Heart left ventricle (tissue), 16 donors: ENCODE results near the gene SGO2. TPM values are rescaled to one million over a fixed set of nuclear protein-coding genes. Genes with fewer than 3 reads are reported as not detected.
"Not testable (repeated sequence)": the region's sequence is repeated elsewhere in the genome, so short reads cannot be mapped to it uniquely, and the experiment has no call there.

Source experiments
- ATAC-seq, 4 donors: fragments of 200-7000 bp; cut with Tn5 transposase; one replicate each; pipeline ENCODE4 v1.9.1; 2020 to 2022; ENCODE audit warnings: moderate library complexity in 4 of 4, mild to moderate bottlenecking in 3 of 4, moderate number of reproducible peaks in 1 of 4
- DNase-seq, 5 donors: peaks; one replicate each; pipeline ENCODE4 v3.0.0-alpha.2; 2020
- H3K27ac ChIP-seq, 12 donors: fragments of 200-600 bp; sonication (generic) in 4 of 12; one replicate each; pipeline versions ENCODE4 v1.5.0 to v1.8.0; 2016 to 2022; ENCODE audit warnings: mild to moderate bottlenecking in 2 of 12
- H3K27me3 ChIP-seq, 9 donors: fragments of 200-600 bp; sonication (generic) in 2 of 9; one replicate each; pipeline versions ENCODE4 v1.5.1 to v1.8.0; 2016 to 2022; ENCODE audit warnings: mild to moderate bottlenecking in 3 of 9
- H3K36me3 ChIP-seq, 9 donors: fragments of 200-600 bp; sonication (generic) in 2 of 9; one replicate each; pipeline versions ENCODE4 v1.5.0 to v1.8.0; 2018 to 2022; ENCODE audit warnings: mild to moderate bottlenecking in 2 of 9
- H3K4me1 ChIP-seq, 12 donors: fragments of 200-600 bp; sonication (generic) in 4 of 12; one replicate each; pipeline versions ENCODE4 v1.5.0 to v1.8.0; 2016 to 2022; ENCODE audit warnings: mild to moderate bottlenecking in 3 of 12
- H3K4me3 ChIP-seq, 12 donors: fragments of 200-600 bp; sonication (generic) in 4 of 12; one replicate each; pipeline versions ENCODE4 v1.5.0 to v1.8.0; 2017 to 2022; ENCODE audit warnings: mild to moderate bottlenecking in 9 of 12, moderate library complexity in 4 of 12
- H3K9me3 ChIP-seq, 12 donors: fragments of 200-600 bp; sonication (generic) in 4 of 12; one replicate each; pipeline versions ENCODE4 v1.5.0 to v1.8.0; 2016 to 2022; ENCODE audit warnings: mild to moderate bottlenecking in 1 of 12
- POLR2A ChIP-seq, 2 donors: fragments of 450-650 bp; IDR thresholded peaks; one replicate each; pipeline ENCODE4 v1.6.1; 2017; ENCODE audit warnings: antibody characterized with exemption in 2 of 2, mild to moderate bottlenecking in 2 of 2, moderate library complexity in 2 of 2
- WGBS, 4 donors: extraction: QIAGEN DNeasy Blood & Tissue Kit in 2 of 4; methylation state at CpG; one replicate each; pipeline versions ENCODE4 v1.1.5 to v1.1.7; 2013 to 2018; 5-methylcytosine and 5-hydroxymethylcytosine counted together
- intact Hi-C, 10 donors: fragments of 100-400 bp; cut with DNase I; formaldehyde crosslinking; loops; one replicate each; pipeline versions ENCODE4 v1.11.1 to v1.14.2; 2022
- polyA plus RNA-seq, 2 donors: library from polyadenylated mRNA; stranded (reverse); fragments of 200-250 nt; gene quantifications; one replicate each; pipeline ENCODE4 v1.2.3, GENCODE V29; 2013
- total RNA-seq, 9 donors: library from RNA; depleted of rRNA in 2 of 9; stranded (reverse); fragments of >200 nt in 2 of 9; fragmentation: NEBNext Ultra II Directional in 3 of 9; extraction: Animal tissue kit (Norgen Biotek cat#: 25700) in 3 of 9; gene quantifications; one replicate each; pipeline versions ENCODE4 v1.1.0 to v1.2.4, GENCODE V29; 2016 to 2023
- TF ChIP-seq, protein P1 (sequence below), 12 donors: fragments of 200-600 bp; sonication (generic) in 4 of 12; IDR thresholded peaks; one replicate each; pipeline versions ENCODE4 v1.5.0 to v1.8.0; 2018 to 2022; ENCODE audit warnings: antibody characterized with exemption in 12 of 12, mild to moderate bottlenecking in 5 of 12
- donor health status: ischemic (EF 13 %, LVEDD 7.1; RV severe dilation, severe dysfunction).
- donor health status: healthy with polysubstance abuse.
- donor health status: DM: no; HTN: yes; CAD: no.
- donor health status: DM: no; HTN: no; CAD: no.
- donor health status: ischemic (EF 25% LVEDD 6.9; RV normal size, moderate dysfunction).
- donor health status: ischemic (EF 25% LVEDD 5.7; RV mildly dilated, moderate dysfunction).
- donor health status: healthy.
- donor health status: DM: yes; HTN: yes; CAD: no.
- donor health status: ischemic (EF 35%, LVEDD 5.7; RV mildly dilated, moderate dysfunction).
- donor health status: nonischemic (EF 11% LVEDD 7.7; RV severe dilation, severe dysfunction).
- donor health status: DM: yes; HTN: yes; CAD: no.
- donor health status: PGD.
- donor health status: ischemic (EF 29% LVEDD 5.4; RV normal size, mild dysfunction).
- donor health status: nonischemic (EF 23%, LVEDD 6.1; RV moderate dilation, normal function).

The SGO2 gene
- total and polyA plus RNA-seq, 11 donors = 0.27 to 5.3 (median 1.8) TPM

- intact Hi-C loops = no loop called here
- TF ChIP-seq, protein P1, sequence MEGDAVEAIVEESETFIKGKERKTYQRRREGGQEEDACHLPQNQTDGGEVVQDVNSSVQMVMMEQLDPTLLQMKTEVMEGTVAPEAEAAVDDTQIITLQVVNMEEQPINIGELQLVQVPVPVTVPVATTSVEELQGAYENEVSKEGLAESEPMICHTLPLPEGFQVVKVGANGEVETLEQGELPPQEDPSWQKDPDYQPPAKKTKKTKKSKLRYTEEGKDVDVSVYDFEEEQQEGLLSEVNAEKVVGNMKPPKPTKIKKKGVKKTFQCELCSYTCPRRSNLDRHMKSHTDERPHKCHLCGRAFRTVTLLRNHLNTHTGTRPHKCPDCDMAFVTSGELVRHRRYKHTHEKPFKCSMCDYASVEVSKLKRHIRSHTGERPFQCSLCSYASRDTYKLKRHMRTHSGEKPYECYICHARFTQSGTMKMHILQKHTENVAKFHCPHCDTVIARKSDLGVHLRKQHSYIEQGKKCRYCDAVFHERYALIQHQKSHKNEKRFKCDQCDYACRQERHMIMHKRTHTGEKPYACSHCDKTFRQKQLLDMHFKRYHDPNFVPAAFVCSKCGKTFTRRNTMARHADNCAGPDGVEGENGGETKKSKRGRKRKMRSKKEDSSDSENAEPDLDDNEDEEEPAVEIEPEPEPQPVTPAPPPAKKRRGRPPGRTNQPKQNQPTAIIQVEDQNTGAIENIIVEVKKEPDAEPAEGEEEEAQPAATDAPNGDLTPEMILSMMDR (IDR thresholded peaks at IDR 0.05) = no peak
- no peak for TF ChIP-seq POLR2A (IDR thresholded peaks at IDR 0.05)
- ATAC-seq = no peak
Measured at GRCh38 chr2:200625282-200625681, 99.3 kb downstream of the SGO2 start.

DNA sequence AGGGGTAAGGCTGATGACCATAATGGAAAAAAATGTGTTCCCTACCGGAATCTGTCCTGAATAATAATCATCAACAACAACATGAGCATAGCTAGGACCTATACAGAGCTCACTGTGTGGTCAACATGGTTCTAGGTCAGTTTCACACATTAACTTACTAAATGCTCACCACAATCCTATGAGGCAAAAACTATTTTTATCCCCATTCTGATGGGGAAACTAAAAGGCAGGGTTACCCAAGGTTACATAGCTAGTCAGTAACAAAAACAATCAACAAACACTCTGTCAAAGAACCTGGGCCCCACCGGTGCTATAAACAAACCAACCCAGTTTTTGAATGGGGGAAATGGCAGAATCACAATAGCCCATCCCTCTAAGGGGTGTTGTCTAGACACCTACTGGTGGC is 100.0 kb downstream of the SGO2 start:
- H3K9me3 ChIP-seq = no peaks in the 10 kb centered on the region
- H3K27me3 ChIP-seq = peaks cover 0 to 3% (median 0%) of the 10 kb centered on the region in 9 donors
- H3K36me3 ChIP-seq = no peaks in the 10 kb centered on the region
- DNase-seq (no peak), ATAC-seq (no peak)
- no peak overlapping the region for H3K4me3 ChIP-seq
- no peak overlapping the region for H3K27ac ChIP-seq
- H3K4me1 ChIP-seq = no peaks in the 10 kb centered on the region
- 51 to 71% (median 61%) methylated on average over 2 of the region's 2 CpGs for WGBS, 4 donors
- intact Hi-C loops = no loop called here
- TF ChIP-seq, protein P1 (IDR thresholded peaks at IDR 0.05) = no peak
- no peak for TF ChIP-seq POLR2A (IDR thresholded peaks at IDR 0.05)

More at GRCh38 chr2:200625282-200625681, 99.3 kb downstream of the SGO2 start:
- Histone ChIP-seq H3K4me3 (no peak overlapping the region), H3K36me3 (no peaks in the 10 kb centered on the region), H3K9me3 (no peaks in the 10 kb centered on the region), H3K27ac (no peak overlapping the region), H3K4me1 (no peaks in the 10 kb centered on the region), H3K27me3 (peaks cover 0 to 3% (median 0%) of the 10 kb centered on the region in 9 donors)
- DNase-seq = no peak
- WGBS, 4 donors = 61 to 77% (median 70%) methylated on average over 2 of the region's 2 CpGs

GRCh38 chr2:200627110-200627770 is 101.2 kb downstream of the SGO2 start:
- WGBS, 4 donors = 59 to 76% (median 69%) methylated on average over 4 of the region's 4 CpGs
- intact Hi-C loops = no loop called here
- H3K4me3 ChIP-seq = no peak overlapping the region
- no peaks in the 10 kb centered on the region for H3K36me3 ChIP-seq
- DNase-seq = no peak
- no peaks in the 10 kb centered on the region for H3K4me1 ChIP-seq
- TF ChIP-seq POLR2A (IDR thresholded peaks at IDR 0.05) = no peak
- ATAC-seq = no peak
- H3K9me3 ChIP-seq = peaks cover 0 to under 1% (median 0%) of the 10 kb centered on the region in 12 donors
- no peak overlapping the region for H3K27ac ChIP-seq
- H3K27me3 ChIP-seq = peaks cover 0 to 3% (median 0%) of the 10 kb centered on the region in 9 donors

DNA sequence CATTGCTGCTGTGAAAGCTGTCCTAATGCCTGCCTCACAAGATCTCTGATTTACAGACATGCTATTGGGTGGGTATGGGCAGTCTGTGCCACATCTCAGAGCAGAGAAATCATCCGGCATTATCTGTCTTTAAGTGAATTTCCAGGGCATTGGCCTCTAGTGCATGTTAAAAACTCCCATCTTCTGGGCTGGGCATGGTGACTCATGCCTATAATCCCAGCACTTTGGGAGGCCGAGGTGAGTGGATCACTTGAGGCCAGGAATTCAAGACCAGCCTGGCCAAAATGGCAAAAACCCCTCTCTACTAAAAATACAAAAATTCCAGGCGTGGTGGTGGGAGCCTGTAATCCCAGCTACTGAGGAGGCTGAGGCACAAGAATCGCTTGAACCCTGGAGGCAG is 102.5 kb downstream of the SGO2 start:
- H3K27ac ChIP-seq, H3K27me3 ChIP-seq, DNase-seq, intact Hi-C loops, ATAC-seq, H3K4me3 ChIP-seq, H3K36me3 ChIP-seq, H3K4me1 ChIP-seq: not testable (repeated sequence)
- peaks cover 0 to 12% (median 0%) of the 10 kb centered on the region in 12 donors for H3K9me3 ChIP-seq
- WGBS, 4 donors = 68 to 80% (median 73%) methylated on average over 4 of the region's 4 CpGs

DNA sequence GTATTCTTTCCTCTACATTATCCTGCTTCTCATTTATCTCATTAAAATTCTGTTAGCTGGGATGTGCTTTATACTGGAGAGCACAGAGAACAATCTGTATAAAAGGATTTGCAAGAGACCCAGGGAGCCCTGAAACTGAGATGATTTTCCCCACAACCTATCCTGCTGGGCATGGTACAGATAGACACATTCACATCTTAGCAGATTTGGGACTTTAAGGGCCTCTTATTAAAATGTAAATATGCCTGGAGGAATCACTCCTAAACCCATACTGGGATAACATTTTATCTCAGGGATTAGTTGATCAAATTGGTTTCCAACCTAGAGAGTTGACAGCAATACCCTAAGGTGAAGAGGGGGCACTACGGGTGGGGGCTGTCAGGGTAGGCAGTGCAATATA is 105.3 kb downstream of the SGO2 start:
- H3K9me3 ChIP-seq = peaks cover 0 to 17% (median 0%) of the 10 kb centered on the region in 12 donors
- H3K36me3 ChIP-seq = peaks cover 0 to 2% (median 0%) of the 10 kb centered on the region in 9 donors
- H3K4me3 ChIP-seq = no peak overlapping the region
- peaks cover 0 to 3% (median 0%) of the 10 kb centered on the region in 9 donors for H3K27me3 ChIP-seq
- TF ChIP-seq, protein P1 (IDR thresholded peaks at IDR 0.05) = no peak
- TF ChIP-seq POLR2A (IDR thresholded peaks at IDR 0.05) = no peak
- 59 to 91% (median 68%) methylated on average over 1 of the region's 1 CpG for WGBS, 4 donors
- peaks cover 0 to 6% (median 0%) of the 10 kb centered on the region in 12 donors for H3K4me1 ChIP-seq
- intact Hi-C loops = no loop called here
- DNase-seq (no peak), ATAC-seq (no peak)
- no peak overlapping the region for H3K27ac ChIP-seq

Other genes with a start within 250 kb of the SGO2 start
- gene SPATS2L, start 219.5 kb upstream of the SGO2 start, total RNA-seq = 100 to 1,000 TPM in 5 of 9 donors, 10 to 100 TPM in 4; 69.7 to 177 (median 102) TPM
- 100 to 1,000 TPM in 1 of 2 donors, 10 to 100 TPM in 1; 34.9 to 153 TPM for gene SPATS2L, start 219.5 kb upstream of the SGO2 start, polyA plus RNA-seq
- gene KCTD18, start 16.1 kb upstream of the SGO2 start, total RNA-seq = 10 to 100 TPM in 7 of 9 donors, 1 to 10 TPM in 2; 8.8 to 16.0 (median 11.8) TPM
- 1 to 10 TPM; 3.6 to 9.1 TPM for gene KCTD18, start 16.1 kb upstream of the SGO2 start, polyA plus RNA-seq
- 10 to 100 TPM in 2 of 9 donors, 1 to 10 TPM in 6, under 1 TPM in 1; 0.76 to 33.4 (median 2.9) TPM for gene AOX1, start 59.8 kb downstream of the SGO2 start, total RNA-seq
- gene AOX1, start 59.8 kb downstream of the SGO2 start, polyA plus RNA-seq = 1 to 10 TPM; 1.3 to 5.6 TPM